Endodermal cell (in vitro differentiated cells): ENCODE data around the gene COX20. TPM values are rescaled to one million over a fixed set of nuclear protein-coding genes. Genes with fewer than 3 reads are reported as not detected.

Experiments used
- DNase-seq: peaks from one replicate; pipeline ENCODE4 v3.0.0-alpha.2; 2017
- H3K27ac ChIP-seq: 2 replicates; pipeline ENCODE4 v1.5.1; 2013; ENCODE audit warnings: mild to moderate bottlenecking, low read depth, low read length, moderate library complexity
- H3K27me3 ChIP-seq: 2 replicates; pipeline ENCODE4 v1.6.1; 2013; ENCODE audit warnings: mild to moderate bottlenecking, low read length, moderate library complexity; ENCODE audit not compliant: insufficient read depth, control insufficient read depth, poor library complexity, severe bottlenecking
- H3K36me3 ChIP-seq: 2 replicates; pipeline ENCODE4 v1.7.0; 2013; ENCODE audit warnings: mild to moderate bottlenecking, low read length, moderate library complexity; ENCODE audit not compliant: control insufficient read depth, insufficient read depth
- H3K4me1 ChIP-seq: one replicate; pipeline ENCODE4 v1.7.0; 2013; ENCODE audit warnings: low read length; ENCODE audit not compliant: control insufficient read depth, insufficient read depth
- H3K4me3 ChIP-seq: 2 replicates; pipeline ENCODE4 v1.5.1; 2013; ENCODE audit warnings: mild to moderate bottlenecking, low read length, moderate library complexity
- H3K9ac ChIP-seq: 2 replicates; pipeline ENCODE4 v1.6.1; 2013; ENCODE audit warnings: mild to moderate bottlenecking, low read length, moderate library complexity; ENCODE audit not compliant: poor library complexity, severe bottlenecking; ENCODE audit errors: extremely low read depth
- H3K9me3 ChIP-seq: 2 replicates; pipeline ENCODE4 v1.6.1; 2013; ENCODE audit warnings: mild to moderate bottlenecking, low read length, moderate library complexity; ENCODE audit not compliant: control insufficient read depth
- H3K27ac Mint-ChIP-seq: 2 replicates; pipeline ENCODE4 v1.8.0; 2020; ENCODE audit warnings: mixed read lengths
- H3K27me3 Mint-ChIP-seq: 2 replicates; pipeline ENCODE4 v1.8.0; 2021; ENCODE audit warnings: mild to moderate bottlenecking, mixed read lengths; ENCODE audit not compliant: insufficient read depth
- H3K36me3 Mint-ChIP-seq: 2 replicates; pipeline ENCODE4 v1.8.0; 2020; ENCODE audit warnings: low read depth, mixed read lengths
- H3K4me1 Mint-ChIP-seq: 2 replicates; pipeline ENCODE4 v1.8.0; 2020; ENCODE audit warnings: mixed read lengths
- H3K4me3 Mint-ChIP-seq: 2 replicates; pipeline ENCODE4 v1.8.0; 2020; ENCODE audit warnings: mild to moderate bottlenecking, moderate library complexity, mixed read lengths
- H3K9me3 Mint-ChIP-seq: 2 replicates; pipeline ENCODE4 v1.8.0; 2020; ENCODE audit warnings: mild to moderate bottlenecking, mixed read lengths
- WGBS, 2 experiments: methylation state at CpG; one replicate each; pipeline versions ENCODE4 v1.1.5 to v1.1.7; 2013; ENCODE audit warnings: missing lambda C conversion rate in 2 of 2, mixed read lengths in 1 of 2; ENCODE audit not compliant: insufficient coverage in 1 of 2, insufficient read length in 1 of 2; 5-methylcytosine and 5-hydroxymethylcytosine counted together
- total RNA-seq, 2 donors: library from RNA; stranded (reverse); fragmentation: NEBNext Ultra II Directional in 1 of 2; extraction: Animal tissue kit (Norgen Biotek cat#: 25700) in 1 of 2; gene quantifications; 2 replicates in 1 of 2; 3 replicates in 1 of 2; pipeline ENCODE4 v1.2.1, GENCODE V29; 2021
- TF ChIP-seq, protein P1 (sequence below): fragments of 200-600 bp; sonication (generic); conservative IDR thresholded peaks from 2 replicates; pipeline ENCODE4 v1.5.0; 2021; ENCODE audit warnings: antibody characterized with exemption, mild to moderate bottlenecking

COX20 gene
- total RNA-seq, 2 donors from 2014 or later: 19.5 to 23.4 TPM

DNA sequence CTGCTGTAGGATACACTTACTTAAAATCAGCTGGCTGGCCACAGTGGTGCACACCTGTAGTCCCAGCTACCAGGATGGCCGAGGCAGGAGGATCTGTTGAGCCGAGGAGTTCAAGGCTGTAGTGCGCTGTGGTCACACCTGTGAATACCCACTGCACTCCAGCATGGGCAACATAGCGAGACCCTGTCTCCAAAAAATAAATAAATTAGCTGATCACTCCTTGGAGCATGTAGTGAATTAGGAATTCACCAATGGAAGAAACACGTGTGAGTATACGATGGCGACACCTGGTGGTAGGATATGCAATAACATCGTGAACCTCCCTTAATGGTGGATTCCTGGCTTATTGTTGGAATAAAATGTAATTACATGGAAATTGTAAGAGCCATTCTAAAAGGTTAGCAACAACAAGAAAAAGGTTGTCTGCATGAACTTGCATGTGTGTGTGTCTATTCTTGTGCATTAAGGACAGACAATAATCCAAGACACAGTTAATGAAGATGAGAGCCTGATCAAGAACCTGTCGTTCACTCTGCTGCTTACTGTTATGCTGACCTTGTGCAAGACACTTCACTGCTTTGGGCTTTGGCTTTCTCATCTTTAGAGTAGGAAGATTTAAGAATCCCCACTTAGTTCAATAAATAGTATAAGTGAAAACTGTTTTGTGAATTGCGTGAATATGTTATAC lies 38.6 kb upstream of the COX20 start:
- H3K9me3 ChIP-seq: no peaks in the 10 kb centered on the region
- H3K36me3 Mint-ChIP-seq: no peaks in the 10 kb centered on the region
- TF ChIP-seq, protein P1, sequence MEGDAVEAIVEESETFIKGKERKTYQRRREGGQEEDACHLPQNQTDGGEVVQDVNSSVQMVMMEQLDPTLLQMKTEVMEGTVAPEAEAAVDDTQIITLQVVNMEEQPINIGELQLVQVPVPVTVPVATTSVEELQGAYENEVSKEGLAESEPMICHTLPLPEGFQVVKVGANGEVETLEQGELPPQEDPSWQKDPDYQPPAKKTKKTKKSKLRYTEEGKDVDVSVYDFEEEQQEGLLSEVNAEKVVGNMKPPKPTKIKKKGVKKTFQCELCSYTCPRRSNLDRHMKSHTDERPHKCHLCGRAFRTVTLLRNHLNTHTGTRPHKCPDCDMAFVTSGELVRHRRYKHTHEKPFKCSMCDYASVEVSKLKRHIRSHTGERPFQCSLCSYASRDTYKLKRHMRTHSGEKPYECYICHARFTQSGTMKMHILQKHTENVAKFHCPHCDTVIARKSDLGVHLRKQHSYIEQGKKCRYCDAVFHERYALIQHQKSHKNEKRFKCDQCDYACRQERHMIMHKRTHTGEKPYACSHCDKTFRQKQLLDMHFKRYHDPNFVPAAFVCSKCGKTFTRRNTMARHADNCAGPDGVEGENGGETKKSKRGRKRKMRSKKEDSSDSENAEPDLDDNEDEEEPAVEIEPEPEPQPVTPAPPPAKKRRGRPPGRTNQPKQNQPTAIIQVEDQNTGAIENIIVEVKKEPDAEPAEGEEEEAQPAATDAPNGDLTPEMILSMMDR: peak; percentile 94
- H3K4me1 Mint-ChIP-seq: peaks cover 2% of the 10 kb centered on the region
- peaks cover 1% of the 10 kb centered on the region for H3K9me3 Mint-ChIP-seq
- H3K27me3 Mint-ChIP-seq: no peaks in the 10 kb centered on the region
- H3K4me3 Mint-ChIP-seq: no peak overlapping the region
- no peak overlapping the region for H3K9ac ChIP-seq
- H3K27me3 ChIP-seq: no peaks in the 10 kb centered on the region
- no peaks in the 10 kb centered on the region for H3K36me3 ChIP-seq
- WGBS, 2 experiments: 46 to 48% methylated on average over 9 of the region's 10 CpGs
- H3K4me1 ChIP-seq: no peaks in the 10 kb centered on the region
- H3K27ac ChIP-seq: no peak overlapping the region
- no peak overlapping the region for H3K27ac Mint-ChIP-seq
- peak; percentile 86 for DNase-seq
- H3K4me3 ChIP-seq: no peak overlapping the region

DNA sequence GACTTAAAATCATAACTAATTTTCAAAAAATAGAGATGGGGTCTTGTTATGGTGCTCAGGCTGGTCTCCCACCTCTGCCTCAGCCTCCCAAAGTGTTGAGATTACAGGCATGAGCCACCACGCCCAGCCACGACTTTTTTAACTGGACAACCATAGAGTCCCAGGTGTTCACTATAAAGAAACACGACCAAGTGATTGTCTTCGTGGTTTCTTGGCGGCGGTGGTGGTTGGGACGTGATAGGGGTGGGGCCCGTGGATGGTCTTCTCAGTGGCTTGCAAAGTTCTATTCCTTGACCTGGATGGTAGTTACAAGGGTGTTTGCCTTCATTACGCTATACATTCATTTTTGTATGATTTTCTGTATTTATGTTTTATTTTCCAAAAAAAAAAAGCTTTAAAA lies 34.6 kb upstream of the COX20 start:
- Histone ChIP-seq H3K9me3 (no peaks in the 10 kb centered on the region), H3K36me3 (no peaks in the 10 kb centered on the region), H3K4me1 (no peaks in the 10 kb centered on the region), H3K4me3 (no peak overlapping the region), H3K9ac (no peak overlapping the region), H3K27me3 (no peaks in the 10 kb centered on the region), H3K27ac (no peak overlapping the region)
- Mint-ChIP-seq H3K4me3 (no peak overlapping the region), H3K36me3 (no peaks in the 10 kb centered on the region), H3K9me3 (no peaks in the 10 kb centered on the region), H3K4me1 (peaks cover 9% of the 10 kb centered on the region), H3K27me3 (no peaks in the 10 kb centered on the region), H3K27ac (no peak overlapping the region)
- WGBS, 2 experiments: 93 to 100% methylated on average over 1 to 9 of the region's 9 CpGs
- TF ChIP-seq, protein P1: no peak
- peak; percentile 33 for DNase-seq

DNA sequence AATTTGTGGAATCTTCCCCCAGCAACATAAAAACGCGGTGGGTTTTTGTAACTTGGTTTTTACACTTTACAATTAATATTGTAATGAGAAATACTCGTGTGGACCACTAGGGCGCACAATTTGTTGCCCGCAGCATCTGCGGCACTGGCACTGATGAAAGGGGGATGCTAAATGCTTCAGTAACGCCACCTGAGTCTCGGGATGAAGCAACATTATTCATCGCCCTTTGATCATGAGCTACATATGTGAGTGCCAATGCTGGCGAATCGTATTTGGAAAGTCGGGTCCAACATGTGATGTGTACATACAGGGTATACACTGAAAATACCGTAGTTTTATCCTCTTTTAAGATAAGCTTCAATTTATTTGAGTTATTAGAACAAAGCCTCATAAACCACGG lies 34.2 kb upstream of the COX20 start:
- H3K9me3 ChIP-seq: no peaks in the 10 kb centered on the region
- no peaks in the 10 kb centered on the region for H3K27me3 ChIP-seq
- DNase-seq: peak; percentile 59
- no peak overlapping the region for H3K27ac Mint-ChIP-seq
- TF ChIP-seq, protein P1: peak; percentile 75
- 77 to 84% methylated on average over 6 to 14 of the region's 14 CpGs for WGBS, 2 experiments
- H3K27ac ChIP-seq: no peak overlapping the region
- H3K9ac ChIP-seq: no peak overlapping the region
- no peaks in the 10 kb centered on the region for H3K36me3 Mint-ChIP-seq
- no peak overlapping the region for H3K4me3 ChIP-seq
- no peaks in the 10 kb centered on the region for H3K4me1 ChIP-seq
- H3K36me3 ChIP-seq: no peaks in the 10 kb centered on the region
- H3K4me3 Mint-ChIP-seq: no peak overlapping the region
- no peaks in the 10 kb centered on the region for H3K9me3 Mint-ChIP-seq
- H3K4me1 Mint-ChIP-seq: peaks cover 9% of the 10 kb centered on the region
- no peaks in the 10 kb centered on the region for H3K27me3 Mint-ChIP-seq
